Panc1 (cell line): ENCODE data around the gene SEMA7A. TPM values are rescaled to one million over a fixed set of nuclear protein-coding genes. Genes with fewer than 3 reads are reported as not detected.

Source experiments
- ATAC-seq: fragments of 200-7000 bp; cut with Tn5 transposase; 2 replicates; pipeline ENCODE4 v1.9.1; 2020; ENCODE audit warnings: mild to moderate bottlenecking, moderate library complexity
- BruUV-seq: library from RNA; stranded (reverse); fragments of 400-500 nt; replicated peaks from 2 replicates; lab custom pipeline; 2021; lab: Mats Ljungman, UMichigan
- CTCF ChIA-PET: fragments of 300-600 bp; sonication (Branson Sonifier 250); formaldehyde crosslinking; loops from one replicate; lab custom pipeline; 2022; ENCODE audit warnings: antibody characterized with exemption; lab: Charles Lee
- POLR2A ChIA-PET: fragments of 300-600 bp; sonication (Branson Sonifier 250); formaldehyde crosslinking; loops from one replicate; lab custom pipeline; 2022; ENCODE audit warnings: antibody characterized with exemption; lab: Charles Lee
- DNase-seq: peaks from one replicate; pipeline ENCODE4 v3.0.0-alpha.2; 2010; ENCODE audit warnings: low read depth, low spot score
- H3K27ac ChIP-seq: 2 replicates; pipeline ENCODE4 v1.5.1; 2011; ENCODE audit warnings: mild to moderate bottlenecking, low read length, inconsistent platforms
- H3K27me3 ChIP-seq: fragments of 200-500 bp; sonication (Bioruptor generic); 2 replicates; pipeline ENCODE4 v1.6.0; 2014; ENCODE audit warnings: low read length, inconsistent platforms; ENCODE audit not compliant: control insufficient read depth, insufficient read depth
- H3K36me3 ChIP-seq: fragments of 200-500 bp; sonication (Bioruptor generic); 2 replicates; pipeline ENCODE4 v1.5.1; 2014; ENCODE audit warnings: inconsistent platforms, mild to moderate bottlenecking, low read length, moderate library complexity; ENCODE audit not compliant: control insufficient read depth, insufficient read depth
- H3K4me1 ChIP-seq: 2 replicates; pipeline ENCODE4 v1.5.1; 2011; ENCODE audit warnings: inconsistent platforms, mild to moderate bottlenecking, low read length, moderate library complexity; ENCODE audit not compliant: control insufficient read depth, insufficient read depth
- H3K4me3 ChIP-seq, 2 experiments: 2 replicates each; pipeline ENCODE4 v1.5.1; 2011 to 2012; ENCODE audit warnings: low read depth in 2 of 2, low read length in 2 of 2, mild to moderate bottlenecking in 2 of 2, inconsistent platforms in 1 of 2, moderate library complexity in 1 of 2
- H3K9me3 ChIP-seq: fragments of 200-500 bp; sonication (Bioruptor generic); 2 replicates; pipeline ENCODE4 v1.5.1; 2014; ENCODE audit warnings: low read depth, mild to moderate bottlenecking, inconsistent platforms, low read length, moderate library complexity; ENCODE audit not compliant: control insufficient read depth, insufficient read depth
- POLR2AphosphoS5 ChIP-seq: IDR thresholded peaks from 2 replicates; pipeline ENCODE4 v1.6.1; 2012; ENCODE audit warnings: mild to moderate bottlenecking, low read depth, low read length, moderate library complexity
- SIN3A ChIP-seq: IDR thresholded peaks from 2 replicates; pipeline ENCODE4 v1.6.1; 2012; ENCODE audit warnings: low read depth, mild to moderate bottlenecking, low read length, moderate library complexity, borderline replicate concordance; ENCODE audit not compliant: insufficient read depth
- TCF7L2 ChIP-seq: IDR thresholded peaks from 2 replicates; pipeline ENCODE4 v1.6.1; 2011; ENCODE audit warnings: mild to moderate bottlenecking, low read depth, low read length, inconsistent platforms
- in situ Hi-C: cut with HindIII; loops from 2 replicates; pipeline ENCODE4 v1.10.0; 2016; ENCODE audit warnings: low sequenced_read_pairs, low pct_unique_long_range_greater_than_20kb
- intact Hi-C: fragments of 100-400 bp; cut with micrococcal nuclease; formaldehyde crosslinking; loops from one replicate; pipeline ENCODE4 v1.10.0; 2022; ENCODE audit not compliant: unreplicated experiment
- total RNA-seq: library from RNA; stranded (reverse); gene quantifications from one replicate; pipeline ENCODE4 v1.2.1, GENCODE V29; 2021; ENCODE audit not compliant: unreplicated experiment
- TF ChIP-seq, protein P1 (sequence below): fragments of 450-650 bp; IDR thresholded peaks from 2 replicates; pipeline ENCODE4 v1.5.1; 2017; ENCODE audit warnings: mild to moderate bottlenecking
- TF ChIP-seq, protein P2 (sequence below), 2 experiments: IDR thresholded peaks; 2 replicates each; pipeline ENCODE4 v1.6.1; 2011 to 2012; ENCODE audit warnings: low read depth in 2 of 2, control low read depth in 1 of 2, low read length in 1 of 2, mild to moderate bottlenecking in 1 of 2, moderate library complexity in 1 of 2; ENCODE audit not compliant: insufficient read depth in 1 of 2

The SEMA7A gene
- total RNA-seq, 1 experiment from 2014 or later = 11.2 TPM

DNA sequence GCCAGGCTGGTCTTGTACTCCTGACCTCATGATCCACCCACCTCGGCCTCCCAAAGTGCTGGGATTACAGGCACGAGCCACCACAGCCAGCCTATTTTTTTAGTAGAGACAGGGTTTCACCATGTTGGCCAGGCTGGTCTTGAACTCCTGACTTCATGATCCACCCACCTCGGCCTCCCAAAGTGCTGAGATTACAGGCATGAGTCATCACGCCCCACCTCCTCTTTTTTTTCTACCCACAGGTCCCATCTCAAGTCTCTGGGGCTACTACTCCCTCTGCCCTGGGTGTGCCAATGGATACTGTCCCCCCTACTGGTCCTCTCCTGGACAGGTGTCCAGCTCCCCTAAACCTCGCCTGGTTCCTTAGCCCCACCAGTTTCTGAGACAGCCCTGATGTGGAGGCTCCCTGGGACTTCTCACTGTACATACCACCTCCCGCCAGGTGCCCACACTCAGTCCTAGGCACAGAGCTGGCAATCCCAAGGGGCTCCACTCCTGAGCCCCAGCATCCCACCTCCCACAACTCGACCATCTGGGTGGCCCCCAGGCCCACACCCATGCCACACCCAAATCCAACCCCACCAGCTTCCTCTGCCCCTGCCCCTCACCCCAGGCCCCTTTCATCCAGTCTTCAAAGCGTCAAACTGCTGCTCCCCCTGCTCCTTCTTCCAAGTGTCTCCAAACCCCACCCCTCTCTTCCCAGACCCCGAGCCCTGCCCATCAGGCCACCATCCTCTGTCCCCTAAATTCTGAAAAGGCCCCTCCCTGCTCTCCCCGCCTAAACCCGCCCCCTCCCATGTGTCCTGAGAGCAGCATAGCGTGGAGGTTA lies 53.2 kb downstream of the SEMA7A start:
- no peak for ATAC-seq
- in situ Hi-C loops (no loop called here), intact Hi-C loops (loop anchor here (5.0 kb wide), 1 partner anchor 162 kb away; the partner anchor contains the start of gene ARID3B)
- Histone ChIP-seq H3K4me3 (no peak overlapping the region), H3K9me3 (no peaks in the 10 kb centered on the region), H3K36me3 (no peaks in the 10 kb centered on the region), H3K27me3 (no peaks in the 10 kb centered on the region), H3K4me1 (peaks cover 23% of the 10 kb centered on the region), H3K27ac (no peak overlapping the region)
- TF ChIP-seq POLR2AphosphoS5 (no peak), TCF7L2 (no peak), SIN3A (no peak)
- TF ChIP-seq, protein P1, sequence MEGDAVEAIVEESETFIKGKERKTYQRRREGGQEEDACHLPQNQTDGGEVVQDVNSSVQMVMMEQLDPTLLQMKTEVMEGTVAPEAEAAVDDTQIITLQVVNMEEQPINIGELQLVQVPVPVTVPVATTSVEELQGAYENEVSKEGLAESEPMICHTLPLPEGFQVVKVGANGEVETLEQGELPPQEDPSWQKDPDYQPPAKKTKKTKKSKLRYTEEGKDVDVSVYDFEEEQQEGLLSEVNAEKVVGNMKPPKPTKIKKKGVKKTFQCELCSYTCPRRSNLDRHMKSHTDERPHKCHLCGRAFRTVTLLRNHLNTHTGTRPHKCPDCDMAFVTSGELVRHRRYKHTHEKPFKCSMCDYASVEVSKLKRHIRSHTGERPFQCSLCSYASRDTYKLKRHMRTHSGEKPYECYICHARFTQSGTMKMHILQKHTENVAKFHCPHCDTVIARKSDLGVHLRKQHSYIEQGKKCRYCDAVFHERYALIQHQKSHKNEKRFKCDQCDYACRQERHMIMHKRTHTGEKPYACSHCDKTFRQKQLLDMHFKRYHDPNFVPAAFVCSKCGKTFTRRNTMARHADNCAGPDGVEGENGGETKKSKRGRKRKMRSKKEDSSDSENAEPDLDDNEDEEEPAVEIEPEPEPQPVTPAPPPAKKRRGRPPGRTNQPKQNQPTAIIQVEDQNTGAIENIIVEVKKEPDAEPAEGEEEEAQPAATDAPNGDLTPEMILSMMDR = no peak
- TF ChIP-seq, protein P2, sequence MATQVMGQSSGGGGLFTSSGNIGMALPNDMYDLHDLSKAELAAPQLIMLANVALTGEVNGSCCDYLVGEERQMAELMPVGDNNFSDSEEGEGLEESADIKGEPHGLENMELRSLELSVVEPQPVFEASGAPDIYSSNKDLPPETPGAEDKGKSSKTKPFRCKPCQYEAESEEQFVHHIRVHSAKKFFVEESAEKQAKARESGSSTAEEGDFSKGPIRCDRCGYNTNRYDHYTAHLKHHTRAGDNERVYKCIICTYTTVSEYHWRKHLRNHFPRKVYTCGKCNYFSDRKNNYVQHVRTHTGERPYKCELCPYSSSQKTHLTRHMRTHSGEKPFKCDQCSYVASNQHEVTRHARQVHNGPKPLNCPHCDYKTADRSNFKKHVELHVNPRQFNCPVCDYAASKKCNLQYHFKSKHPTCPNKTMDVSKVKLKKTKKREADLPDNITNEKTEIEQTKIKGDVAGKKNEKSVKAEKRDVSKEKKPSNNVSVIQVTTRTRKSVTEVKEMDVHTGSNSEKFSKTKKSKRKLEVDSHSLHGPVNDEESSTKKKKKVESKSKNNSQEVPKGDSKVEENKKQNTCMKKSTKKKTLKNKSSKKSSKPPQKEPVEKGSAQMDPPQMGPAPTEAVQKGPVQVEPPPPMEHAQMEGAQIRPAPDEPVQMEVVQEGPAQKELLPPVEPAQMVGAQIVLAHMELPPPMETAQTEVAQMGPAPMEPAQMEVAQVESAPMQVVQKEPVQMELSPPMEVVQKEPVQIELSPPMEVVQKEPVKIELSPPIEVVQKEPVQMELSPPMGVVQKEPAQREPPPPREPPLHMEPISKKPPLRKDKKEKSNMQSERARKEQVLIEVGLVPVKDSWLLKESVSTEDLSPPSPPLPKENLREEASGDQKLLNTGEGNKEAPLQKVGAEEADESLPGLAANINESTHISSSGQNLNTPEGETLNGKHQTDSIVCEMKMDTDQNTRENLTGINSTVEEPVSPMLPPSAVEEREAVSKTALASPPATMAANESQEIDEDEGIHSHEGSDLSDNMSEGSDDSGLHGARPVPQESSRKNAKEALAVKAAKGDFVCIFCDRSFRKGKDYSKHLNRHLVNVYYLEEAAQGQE (IDR thresholded peaks at IDR 0.05; ENCODE audit: insufficient read depth in 1 of 2, low read depth in 2 of 2, low read length in 1 of 2) = no peak
- BruUV-seq = no TSS peak
- CTCF ChIA-PET = no interaction called here
- POLR2A ChIA-PET = no interaction called here
- no peak for DNase-seq

DNA sequence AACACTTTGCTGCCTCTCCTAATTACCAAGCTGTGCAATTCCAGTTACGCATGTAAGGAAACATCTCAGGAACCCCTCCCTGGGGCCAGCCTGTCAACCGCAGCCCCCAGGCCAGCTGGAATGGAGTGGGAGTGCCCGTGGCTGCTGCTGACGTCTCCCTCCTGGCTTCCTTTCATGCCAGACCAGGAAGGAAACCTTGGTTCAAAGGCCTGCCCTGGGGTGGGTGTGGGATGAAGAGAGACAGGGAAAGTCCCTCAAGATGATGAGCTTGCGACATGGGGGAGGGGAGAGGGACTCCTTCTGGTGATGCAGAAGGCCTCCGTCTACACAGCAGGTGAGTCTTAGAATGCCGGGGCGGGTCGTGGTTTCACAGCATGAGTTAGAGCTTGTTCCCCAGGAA lies 54.9 kb downstream of the SEMA7A start:
- H3K27ac ChIP-seq = no peak overlapping the region
- DNase-seq = no peak
- TF ChIP-seq POLR2AphosphoS5 (no peak), SIN3A (no peak), TCF7L2 (no peak)
- TF ChIP-seq, protein P2 (IDR thresholded peaks at IDR 0.05; ENCODE audit: insufficient read depth in 1 of 2, low read depth in 2 of 2, low read length in 1 of 2) = no peak
- TF ChIP-seq, protein P1 = no peak
- H3K27me3 ChIP-seq = no peaks in the 10 kb centered on the region
- in situ Hi-C loops (loop anchor here (10.0 kb wide), 1 partner anchor 116 kb away; no protein-coding TSS in a partner anchor), intact Hi-C loops (no loop called here)
- peaks cover 20% of the 10 kb centered on the region for H3K4me1 ChIP-seq
- H3K4me3 ChIP-seq = no peak overlapping the region
- no peaks in the 10 kb centered on the region for H3K9me3 ChIP-seq
- BruUV-seq = no TSS peak
- ATAC-seq = no peak
- no peaks in the 10 kb centered on the region for H3K36me3 ChIP-seq
- ChIA-PET POLR2A (interaction anchor here (0.6 kb wide), 1 partner anchor 89 kb away, joined by 9 read pairs; no protein-coding TSS in a partner anchor), CTCF (interaction anchor here (1.0 to 1.2 kb wide), 2 partner anchors 59 to 82 kb away, joined by 3 to 5 read pairs; partner anchors contain the start of gene UBL7)
